Measurements from ENCODE around the gene STK32B. TPM values are rescaled to one million over a fixed set of nuclear protein-coding genes. Genes with fewer than 3 reads are reported as not detected.
"Not testable (repeated sequence)": the region's sequence is repeated elsewhere in the genome, so short reads cannot be mapped to it uniquely, and the experiment has no call there.

STK32B gene
- total RNA-seq, 4 donors from 2014 or later = 0.39 to 2.7 (median 2.4) TPM

DNA sequence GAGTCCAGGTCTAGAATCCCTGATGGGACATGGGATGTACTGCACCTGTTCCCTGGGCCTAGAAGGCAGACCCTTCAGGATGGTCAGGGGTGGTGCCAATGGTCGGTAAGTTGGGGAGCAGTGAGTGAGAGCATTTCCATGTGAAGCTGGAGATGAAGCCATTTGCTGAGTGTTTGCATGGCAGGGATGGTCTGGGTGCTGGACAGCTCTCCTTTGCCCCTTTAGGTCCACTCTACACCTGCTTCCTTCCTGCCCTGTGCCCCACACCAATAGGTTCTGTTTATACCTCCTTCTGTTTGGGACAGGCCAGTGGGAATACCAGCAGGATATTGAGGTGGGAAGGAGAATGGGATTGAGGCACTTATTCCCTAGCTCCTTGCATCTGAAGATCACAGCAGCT lies 181.3 kb downstream of the STK32B start:
- Histone ChIP-seq H3K9me3 (no peaks in the 10 kb centered on the region), H3K27ac (no peak overlapping the region), H3K36me3 (no peaks in the 10 kb centered on the region), H3K27me3 (no peaks in the 10 kb centered on the region), H3K4me3 (no peak overlapping the region), H3K4me1 (peaks cover 0 to under 1% (median 0%) of the 10 kb centered on the region in 4 donors)
- whole genome bisulfite sequencing, 2 donors = 57 to 80% methylated on average over 1 of the region's 1 CpG
- TF ChIP-seq EP300 (IDR thresholded peaks at IDR 0.05) = no peak
- TF ChIP-seq, protein P1, sequence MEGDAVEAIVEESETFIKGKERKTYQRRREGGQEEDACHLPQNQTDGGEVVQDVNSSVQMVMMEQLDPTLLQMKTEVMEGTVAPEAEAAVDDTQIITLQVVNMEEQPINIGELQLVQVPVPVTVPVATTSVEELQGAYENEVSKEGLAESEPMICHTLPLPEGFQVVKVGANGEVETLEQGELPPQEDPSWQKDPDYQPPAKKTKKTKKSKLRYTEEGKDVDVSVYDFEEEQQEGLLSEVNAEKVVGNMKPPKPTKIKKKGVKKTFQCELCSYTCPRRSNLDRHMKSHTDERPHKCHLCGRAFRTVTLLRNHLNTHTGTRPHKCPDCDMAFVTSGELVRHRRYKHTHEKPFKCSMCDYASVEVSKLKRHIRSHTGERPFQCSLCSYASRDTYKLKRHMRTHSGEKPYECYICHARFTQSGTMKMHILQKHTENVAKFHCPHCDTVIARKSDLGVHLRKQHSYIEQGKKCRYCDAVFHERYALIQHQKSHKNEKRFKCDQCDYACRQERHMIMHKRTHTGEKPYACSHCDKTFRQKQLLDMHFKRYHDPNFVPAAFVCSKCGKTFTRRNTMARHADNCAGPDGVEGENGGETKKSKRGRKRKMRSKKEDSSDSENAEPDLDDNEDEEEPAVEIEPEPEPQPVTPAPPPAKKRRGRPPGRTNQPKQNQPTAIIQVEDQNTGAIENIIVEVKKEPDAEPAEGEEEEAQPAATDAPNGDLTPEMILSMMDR (IDR thresholded peaks at IDR 0.05) = no peak
- TF ChIP-seq POLR2A (IDR thresholded peaks at IDR 0.05) = no peak
- DNase-seq (ENCODE audit: low spot score in 2 of 2) = no peak

DNA sequence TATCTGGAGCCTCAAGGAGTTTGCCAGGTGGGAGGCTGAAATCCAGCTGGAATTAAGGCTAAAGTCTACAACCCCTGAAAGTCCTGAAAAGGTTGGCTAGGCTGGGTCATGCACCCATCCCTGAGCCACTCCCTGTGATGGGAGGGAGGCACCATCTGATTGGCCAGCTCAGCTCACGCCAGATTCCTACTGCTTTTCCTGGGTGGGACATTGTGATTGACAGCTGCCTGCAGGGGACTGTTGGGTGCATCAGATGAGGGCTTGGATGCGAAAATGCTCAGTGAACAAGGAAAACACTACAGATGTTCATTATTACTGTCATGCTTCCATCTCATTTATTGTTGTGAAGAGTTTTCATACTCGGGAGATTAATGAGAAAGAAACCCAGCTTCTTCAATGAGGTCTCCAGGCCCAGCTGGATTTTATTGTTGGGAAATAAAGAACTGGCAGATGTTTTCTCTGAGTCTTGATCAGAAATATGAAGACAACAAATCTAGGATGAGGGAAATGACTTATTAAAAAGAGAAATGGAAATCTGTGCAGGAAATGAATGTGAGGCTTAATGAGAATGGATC lies 185.9 kb downstream of the STK32B start:
- Histone ChIP-seq H3K27me3 (no peaks in the 10 kb centered on the region), H3K36me3 (no peaks in the 10 kb centered on the region), H3K27ac (no peak overlapping the region), H3K4me1 (peaks cover 0 to 6% (median 0%) of the 10 kb centered on the region in 4 donors), H3K9me3 (no peaks in the 10 kb centered on the region), H3K4me3 (no peak overlapping the region)
- TF ChIP-seq, protein P1 (IDR thresholded peaks at IDR 0.05) = no peak
- TF ChIP-seq EP300 (IDR thresholded peaks at IDR 0.05) (no peak), POLR2A (IDR thresholded peaks at IDR 0.05) (no peak)
- WGBS, 2 donors = 72 to 77% methylated on average over 3 of the region's 3 CpGs
- no peak for DNase-seq (ENCODE audit: low spot score in 2 of 2)

DNA sequence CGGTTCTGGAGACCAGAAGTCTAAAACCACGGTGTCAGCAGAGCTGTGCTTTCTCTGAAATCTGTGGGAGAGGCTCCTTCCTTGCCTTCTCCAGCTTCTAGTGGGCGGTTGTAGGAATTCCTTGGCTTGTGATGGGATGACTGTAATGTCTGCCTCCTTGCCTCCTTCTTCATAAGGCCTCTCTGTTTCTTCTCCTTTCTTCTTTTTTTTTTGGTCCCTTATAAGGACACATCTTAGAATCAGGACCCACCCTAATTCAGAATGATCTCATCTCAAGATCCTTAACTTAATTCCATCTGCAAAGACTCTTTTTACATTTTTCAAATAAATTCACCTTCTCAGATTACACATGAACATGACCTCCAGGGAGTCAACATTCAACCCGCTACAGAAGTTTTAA lies 186.9 kb downstream of the STK32B start:
- Histone ChIP-seq H3K27ac (no peak overlapping the region), H3K36me3 (no peaks in the 10 kb centered on the region), H3K9me3 (no peaks in the 10 kb centered on the region), H3K27me3 (no peaks in the 10 kb centered on the region), H3K4me3 (no peak overlapping the region), H3K4me1 (peaks cover 0 to 6% (median 0%) of the 10 kb centered on the region in 4 donors)
- WGBS, 2 donors = 37 to 39% methylated on average over 4 of the region's 4 CpGs
- no peak for TF ChIP-seq EP300 (IDR thresholded peaks at IDR 0.05)
- TF ChIP-seq, protein P1 (IDR thresholded peaks at IDR 0.05) = no peak
- no peak for TF ChIP-seq POLR2A (IDR thresholded peaks at IDR 0.05)
- no peak for DNase-seq (ENCODE audit: low spot score in 2 of 2)

DNA sequence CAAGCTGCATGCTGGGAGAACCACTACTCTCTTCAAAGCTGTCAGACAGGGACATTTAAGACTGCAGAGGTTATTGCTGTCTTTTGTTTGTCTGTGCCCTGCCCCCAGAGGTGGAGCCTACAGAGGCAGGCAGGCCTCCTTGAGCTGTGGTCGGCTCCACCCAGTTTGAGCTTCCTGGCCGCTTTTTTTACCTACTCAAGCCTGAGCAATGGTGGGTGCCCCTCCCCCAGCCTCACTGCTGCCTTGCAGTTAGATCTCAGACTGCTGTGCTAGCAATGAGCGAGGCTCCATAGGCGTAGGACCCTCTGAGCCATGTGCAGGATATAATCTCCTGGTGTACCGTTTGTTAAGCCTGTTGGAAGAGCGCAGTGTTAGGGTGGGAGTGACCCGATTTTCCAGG lies 195.8 kb downstream of the STK32B start:
- H3K4me3 ChIP-seq; H3K4me1 ChIP-seq; H3K36me3 ChIP-seq; H3K27ac ChIP-seq; H3K9me3 ChIP-seq; DNase-seq (ENCODE audit: low spot score in 2 of 2); H3K27me3 ChIP-seq: not testable (repeated sequence)
- WGBS, 2 donors = 92 to 100% methylated on average over 5 to 7 of the region's 7 CpGs

DNA sequence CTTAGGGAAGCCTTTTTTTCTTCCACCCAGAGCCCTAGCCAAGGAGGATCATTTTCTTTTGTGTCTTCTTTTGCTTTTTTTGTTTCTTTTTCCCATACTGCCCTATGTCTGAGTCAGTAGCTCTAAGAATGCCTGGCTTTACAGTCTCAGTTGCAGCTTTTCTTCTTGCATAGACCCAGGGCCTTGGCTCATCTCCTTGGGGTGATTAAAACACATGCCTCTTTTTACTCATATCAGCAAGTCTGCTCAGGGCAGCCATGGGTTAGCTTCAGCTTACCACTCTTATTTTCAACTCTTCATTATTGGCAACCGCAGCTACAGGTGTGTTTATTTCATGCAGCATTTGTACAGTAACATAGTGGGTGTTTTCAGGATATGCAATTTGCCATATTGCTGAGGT lies 196.5 kb downstream of the STK32B start:
- 94 to 100% methylated on average over 1 of the region's 1 CpG for WGBS, 2 donors
- H3K27me3 ChIP-seq = no peaks in the 10 kb centered on the region
- DNase-seq (ENCODE audit: low spot score in 2 of 2) = no peak
- H3K4me3 ChIP-seq = no peak overlapping the region
- H3K4me1 ChIP-seq = no peaks in the 10 kb centered on the region
- TF ChIP-seq EP300 (IDR thresholded peaks at IDR 0.05) = no peak
- TF ChIP-seq, protein P1 (IDR thresholded peaks at IDR 0.05) = no peak
- TF ChIP-seq POLR2A (IDR thresholded peaks at IDR 0.05) = no peak
- no peaks in the 10 kb centered on the region for H3K36me3 ChIP-seq
- H3K27ac ChIP-seq = no peak overlapping the region
- peaks cover 0 to 9% (median 0%) of the 10 kb centered on the region in 4 donors for H3K9me3 ChIP-seq

DNA sequence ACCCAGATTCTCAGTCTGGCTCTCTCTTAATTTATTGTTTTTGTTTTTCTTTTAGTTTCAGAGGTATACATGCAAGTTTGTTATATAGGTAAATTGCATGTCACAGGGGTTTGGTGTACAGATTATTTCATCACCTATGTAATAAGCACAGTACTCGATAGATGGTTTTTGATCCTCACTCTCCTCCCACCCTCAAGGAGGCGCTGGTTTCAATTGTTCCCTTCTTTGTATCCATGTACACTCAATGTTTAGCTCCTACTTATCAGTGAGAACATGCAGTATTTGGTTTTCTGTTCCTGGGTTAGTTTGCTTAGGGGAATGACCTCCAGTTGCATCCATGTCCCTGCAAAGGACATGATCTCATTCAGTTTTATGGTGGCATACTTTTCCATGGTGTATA lies 198.4 kb downstream of the STK32B start:
- DNase-seq (ENCODE audit: low spot score in 2 of 2) = no peak
- WGBS, 2 donors = 75 to 77% methylated on average over 2 of the region's 2 CpGs
- Histone ChIP-seq H3K27me3 (no peaks in the 10 kb centered on the region), H3K27ac (no peak overlapping the region), H3K9me3 (peaks cover 0 to 9% (median 0%) of the 10 kb centered on the region in 4 donors), H3K4me1 (no peaks in the 10 kb centered on the region), H3K36me3 (no peaks in the 10 kb centered on the region), H3K4me3 (no peak overlapping the region)
- no peak for TF ChIP-seq POLR2A (IDR thresholded peaks at IDR 0.05)
- TF ChIP-seq EP300 (IDR thresholded peaks at IDR 0.05) = no peak
- TF ChIP-seq, protein P1 (IDR thresholded peaks at IDR 0.05) = no peak

DNA sequence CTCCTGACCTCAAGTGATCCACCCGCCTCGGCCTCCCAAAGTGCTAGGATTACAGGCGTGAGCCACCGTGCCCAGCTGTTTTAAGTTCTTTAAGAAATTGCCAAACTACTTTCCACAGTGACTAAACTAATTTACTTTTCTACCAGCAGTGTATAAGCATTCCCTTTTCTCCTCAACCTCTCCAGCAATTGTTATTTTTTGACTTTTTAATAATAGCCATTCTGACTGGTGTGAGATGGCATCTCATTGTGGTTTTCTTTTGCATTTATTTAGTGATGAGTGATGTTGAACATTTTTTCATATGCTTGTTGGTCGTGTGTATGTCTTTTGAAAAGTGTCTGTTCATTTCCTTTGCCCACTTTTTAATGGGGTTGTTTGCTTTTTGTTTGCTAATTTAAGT lies 199.3 kb downstream of the STK32B start:
- not testable (repeated sequence) for H3K4me1 ChIP-seq; H3K9me3 ChIP-seq; H3K36me3 ChIP-seq; H3K4me3 ChIP-seq; DNase-seq (ENCODE audit: low spot score in 2 of 2); H3K27me3 ChIP-seq; H3K27ac ChIP-seq
- 83 to 88% methylated on average over 5 of the region's 5 CpGs for WGBS, 2 donors
